GM18858 (cell line): ENCODE data around the gene RELN.

Source experiments
- ATAC-seq: cut with Tn5 transposase; IDR thresholded peaks from one replicate; pipeline ENCODE4 v1.9.1; 2021; ENCODE audit not compliant: unreplicated experiment

RELN gene

GRCh38 chr7:103651593-103652377, 337.7 kb downstream of the RELN start:
- no peak for ATAC-seq

- ATAC-seq: no peak
Measured at GRCh38 chr7:103649052-103649451, 340.4 kb downstream of the RELN start.

GRCh38 chr7:103648135-103648534, 341.3 kb downstream of the RELN start:
- no peak for ATAC-seq

- ATAC-seq: no peak
Measured at GRCh38 chr7:103644319-103644718, 345.1 kb downstream of the RELN start.

- ATAC-seq: no peak
Measured at GRCh38 chr7:103640031-103640779, 349.3 kb downstream of the RELN start.

- no peak for ATAC-seq
Measured at GRCh38 chr7:103637726-103638125, 351.7 kb downstream of the RELN start.

GRCh38 chr7:103637094-103637493, 352.4 kb downstream of the RELN start:
- no peak for ATAC-seq

- no peak for ATAC-seq
Measured at GRCh38 chr7:103636153-103636552, 353.3 kb downstream of the RELN start.

GRCh38 chr7:103632972-103633371, 356.5 kb downstream of the RELN start:
- ATAC-seq: no peak

- ATAC-seq: no peak
Measured at GRCh38 chr7:103632005-103632639, 357.3 kb downstream of the RELN start.

- ATAC-seq: no peak
Measured at GRCh38 chr7:103630318-103630717, 359.1 kb downstream of the RELN start.

- no peak for ATAC-seq
Measured at GRCh38 chr7:103628742-103629141, 360.7 kb downstream of the RELN start.

- no peak for ATAC-seq
Measured at GRCh38 chr7:103626776-103627175, 362.7 kb downstream of the RELN start.

GRCh38 chr7:103622274-103622673, 367.2 kb downstream of the RELN start:
- no peak for ATAC-seq

- no peak for ATAC-seq
Measured at GRCh38 chr7:103613655-103614642, 375.5 kb downstream of the RELN start.

GRCh38 chr7:103609778-103610177, 379.7 kb downstream of the RELN start:
- ATAC-seq: no peak

GRCh38 chr7:103605640-103606039, 383.8 kb downstream of the RELN start:
- ATAC-seq: no peak

- no peak for ATAC-seq
Measured at GRCh38 chr7:103598326-103598905, 391.0 kb downstream of the RELN start.

- no peak for ATAC-seq
Measured at GRCh38 chr7:103597606-103598005, 391.9 kb downstream of the RELN start.

GRCh38 chr7:103594186-103594585, 395.3 kb downstream of the RELN start:
- no peak for ATAC-seq
